NCI-H2029 (cell line): ENCODE data around the gene LPP.

ENCODE experiments used
- DNase-seq: peaks from one replicate; lab custom pipeline; 2025; lab: John Stamatoyannopoulos, UW

LPP gene

DNA sequence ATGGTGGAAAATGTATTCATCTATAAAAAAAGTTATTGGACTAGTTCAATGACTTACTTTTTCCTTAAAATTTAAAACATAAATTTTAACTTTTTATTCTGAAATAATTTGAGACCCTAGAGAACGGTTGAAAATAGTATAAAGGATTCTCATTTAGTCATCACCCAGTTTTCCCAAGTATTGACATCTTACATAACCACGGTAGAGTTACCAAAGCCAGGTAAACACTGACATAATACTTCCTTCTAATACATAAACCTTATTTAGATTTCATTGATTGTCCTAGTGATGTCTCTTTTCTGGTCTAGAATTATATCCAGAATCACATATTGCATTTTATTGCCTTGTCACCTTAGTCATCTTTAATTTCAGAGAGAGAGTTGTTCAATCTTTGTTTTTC, 319.1 kb downstream of the LPP start:
- DNase-seq: no peak

DNA sequence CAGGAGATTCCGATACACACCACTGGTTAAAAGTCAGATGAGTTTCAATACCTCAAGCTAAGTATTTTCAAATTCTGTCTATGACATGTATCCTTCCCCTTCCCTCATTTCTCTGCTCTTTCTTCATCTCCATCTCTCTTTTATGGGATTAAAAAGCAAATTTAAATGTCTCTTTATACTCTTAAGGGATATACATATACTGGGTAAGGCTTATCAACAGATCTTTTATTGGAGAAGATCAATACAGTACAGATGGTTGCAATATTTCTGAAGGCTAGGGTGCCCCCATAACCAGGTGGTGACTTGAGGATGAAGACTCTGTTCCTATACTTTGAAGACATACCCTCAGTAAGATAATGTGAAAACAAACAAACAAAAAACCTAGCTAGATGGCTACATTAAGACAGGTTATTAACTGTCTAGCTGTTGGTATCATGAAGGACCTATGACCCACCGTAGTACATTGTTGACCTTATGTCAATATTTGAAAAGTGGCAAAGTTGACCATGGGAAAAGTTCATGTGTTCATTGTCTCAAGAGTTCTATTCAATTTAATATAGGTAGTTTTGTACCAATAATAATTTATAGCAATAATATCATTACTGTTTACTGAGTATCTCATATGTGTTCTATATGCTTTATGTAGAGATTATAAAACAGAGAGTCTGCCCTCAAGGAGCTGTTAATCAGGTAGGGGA, 319.8 kb downstream of the LPP start:
- DNase-seq: no peak

DNA sequence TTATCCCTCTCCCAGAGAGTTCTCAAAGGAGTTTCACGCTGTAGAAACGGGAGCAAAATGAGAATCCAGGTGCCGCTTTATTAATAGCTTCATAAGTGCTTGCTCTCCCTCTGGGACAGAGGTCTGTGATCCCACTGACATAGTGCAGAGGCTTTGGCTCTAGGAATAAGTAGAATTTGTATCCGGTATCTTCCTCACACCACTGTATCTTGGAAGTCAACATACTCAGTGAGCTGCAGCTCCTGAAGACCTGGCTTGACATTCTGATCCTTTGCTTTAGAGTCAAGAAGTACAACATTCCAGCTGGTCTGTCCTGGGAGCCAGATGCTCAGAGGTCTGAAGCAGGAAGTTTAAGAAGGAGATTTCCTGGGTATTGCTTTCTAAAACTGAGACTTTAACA, 323.0 kb downstream of the LPP start:
- DNase-seq: no peak

DNA sequence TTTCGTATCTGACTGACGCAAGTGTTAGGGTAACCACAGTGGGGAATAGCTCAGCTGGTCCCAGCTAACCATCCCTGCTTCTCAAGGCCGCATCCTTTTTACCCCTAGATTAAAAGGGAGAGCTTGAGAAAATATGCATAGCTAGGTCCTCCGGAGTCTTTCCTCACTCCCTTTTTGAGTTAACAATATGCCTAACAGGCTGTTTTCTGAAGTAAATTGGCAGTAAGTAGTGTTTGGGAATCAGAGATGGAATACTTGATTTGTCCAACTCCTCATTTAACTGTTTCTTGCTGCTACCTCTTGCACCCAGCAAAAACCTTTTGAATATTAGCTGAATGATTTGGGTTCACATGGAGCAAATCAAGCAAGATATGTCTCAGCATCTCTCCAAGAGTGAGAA, 326.1 kb downstream of the LPP start:
- no peak for DNase-seq

DNA sequence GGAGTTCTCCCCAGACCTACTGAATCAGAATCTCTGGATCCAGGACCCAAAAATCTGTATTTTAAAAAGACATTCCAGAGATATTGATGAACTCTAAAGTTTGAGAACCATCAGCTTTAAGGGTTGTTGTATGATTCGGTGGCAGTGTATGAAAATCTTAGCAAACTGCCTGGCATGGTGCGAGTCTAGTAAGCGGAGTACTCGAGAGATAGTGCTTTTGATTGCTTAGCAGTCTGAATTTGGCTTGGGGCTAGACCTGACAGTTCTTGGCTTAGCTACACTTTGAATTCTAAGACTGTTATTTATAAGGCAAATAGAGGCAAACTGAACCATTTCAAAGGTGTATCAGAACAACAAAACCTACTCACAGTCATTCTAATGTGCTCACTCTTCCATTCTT, 329.0 kb downstream of the LPP start:
- DNase-seq: no peak

DNA sequence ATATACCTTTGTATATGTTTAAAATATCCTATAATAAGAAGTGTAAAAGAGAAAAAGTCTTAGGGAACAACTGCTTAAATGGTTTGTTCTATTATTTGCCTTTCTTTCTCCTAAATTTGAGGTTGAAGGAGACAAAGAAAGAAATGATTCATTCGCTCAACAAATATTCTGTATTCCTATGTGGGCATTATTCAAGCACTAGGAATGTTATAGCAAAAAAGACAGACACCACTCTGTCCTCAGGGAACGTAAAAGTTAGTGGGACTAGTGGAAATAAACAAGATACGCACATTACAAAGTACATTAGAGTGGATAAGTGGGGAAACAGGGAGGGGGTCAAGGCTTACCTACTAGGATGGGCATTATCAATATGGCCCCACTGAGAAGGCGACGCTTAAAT, 332.2 kb downstream of the LPP start:
- DNase-seq: no peak

DNA sequence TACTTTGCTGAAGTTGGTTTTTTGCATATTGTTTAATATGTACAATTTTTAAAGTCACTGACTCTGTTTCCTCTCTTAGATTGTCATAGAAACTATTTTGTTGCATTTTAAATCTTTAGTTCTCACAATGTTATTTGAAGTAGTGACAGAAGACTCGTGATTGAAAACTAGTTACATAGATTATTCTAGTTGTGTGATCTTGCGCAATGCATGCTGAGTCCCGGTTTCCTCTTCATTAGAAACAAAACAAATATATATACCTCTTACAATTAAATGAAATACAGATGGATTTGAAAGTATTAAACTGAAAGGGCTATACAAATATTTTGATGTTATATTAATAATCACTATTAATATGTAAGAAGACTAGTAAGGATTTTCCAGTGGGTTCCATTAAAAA, 333.0 kb downstream of the LPP start:
- DNase-seq: no peak

DNA sequence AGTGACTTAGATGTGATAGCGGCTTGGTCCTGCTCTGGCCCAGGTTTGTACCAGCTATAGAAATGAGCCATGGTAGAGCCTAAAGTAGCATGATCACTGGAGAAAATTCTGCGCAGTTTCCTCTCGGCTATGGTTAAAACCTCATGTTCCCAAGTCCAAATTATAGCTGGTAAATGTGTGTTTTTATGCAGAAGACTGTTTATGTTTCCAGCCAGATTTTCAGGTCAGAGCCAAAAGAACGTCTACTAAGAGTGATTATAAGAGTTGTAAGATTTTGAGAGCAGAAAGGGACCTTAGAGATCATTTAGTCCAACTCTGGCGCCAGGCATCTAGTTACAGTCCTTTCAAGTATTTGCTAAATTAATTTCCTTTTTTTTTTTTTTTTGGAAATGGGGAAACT, 333.7 kb downstream of the LPP start:
- no peak for DNase-seq

DNA sequence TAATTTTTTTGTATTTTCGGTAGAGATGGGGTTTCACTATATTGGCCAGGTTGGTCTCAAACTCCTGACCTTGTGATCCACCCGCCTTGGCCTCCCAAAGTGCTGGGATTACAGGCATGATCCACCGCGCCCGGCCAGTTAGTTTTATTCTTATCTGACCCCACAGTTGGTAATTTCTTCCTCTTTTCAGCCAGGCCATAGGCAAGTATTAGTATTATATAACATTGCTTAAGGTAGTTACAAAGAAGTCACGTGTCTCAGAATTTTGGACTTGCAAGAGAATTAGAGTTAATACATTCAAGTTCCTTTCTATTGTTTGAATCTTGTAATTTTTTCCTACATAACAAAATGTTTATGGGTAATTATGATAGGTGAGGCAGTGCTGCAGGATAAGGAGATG, 334.8 kb downstream of the LPP start:
- DNase-seq: no peak

DNA sequence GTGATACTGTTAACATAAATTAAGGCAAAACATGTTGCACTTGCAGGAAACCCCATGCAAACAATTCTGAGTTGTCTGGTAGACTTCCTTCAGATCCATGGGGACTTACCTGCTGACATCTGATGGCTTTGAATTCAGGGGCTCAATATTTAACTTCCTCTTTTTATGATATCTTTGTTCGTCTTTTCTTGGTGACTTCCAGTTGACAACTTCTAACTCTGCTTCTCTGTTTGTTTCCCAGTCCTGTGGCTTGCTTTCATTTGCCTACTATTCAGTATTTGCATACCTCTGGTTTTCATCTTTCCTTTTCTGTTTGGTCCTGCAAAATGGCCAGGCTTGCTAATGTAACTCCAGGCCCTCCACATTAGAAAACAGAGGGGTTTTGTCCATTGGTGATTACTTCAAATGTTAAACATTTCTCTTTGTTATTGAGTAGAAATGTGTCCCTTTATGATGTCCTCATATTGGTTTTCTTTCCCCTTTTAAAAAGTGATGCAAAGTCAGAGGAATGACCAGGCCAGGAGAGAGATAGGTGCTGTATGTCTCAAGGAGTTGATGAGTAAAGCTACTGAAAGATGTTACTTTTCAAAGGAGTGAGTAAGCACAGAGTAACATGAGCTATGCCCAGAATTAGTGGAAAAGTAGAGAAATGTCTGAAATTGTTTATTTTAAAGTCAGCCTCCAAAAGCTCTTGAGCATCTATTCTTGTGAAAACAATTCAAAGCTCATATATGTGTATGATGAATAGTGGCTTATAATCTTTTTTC, 335.9 kb downstream of the LPP start:
- DNase-seq: no peak

DNA sequence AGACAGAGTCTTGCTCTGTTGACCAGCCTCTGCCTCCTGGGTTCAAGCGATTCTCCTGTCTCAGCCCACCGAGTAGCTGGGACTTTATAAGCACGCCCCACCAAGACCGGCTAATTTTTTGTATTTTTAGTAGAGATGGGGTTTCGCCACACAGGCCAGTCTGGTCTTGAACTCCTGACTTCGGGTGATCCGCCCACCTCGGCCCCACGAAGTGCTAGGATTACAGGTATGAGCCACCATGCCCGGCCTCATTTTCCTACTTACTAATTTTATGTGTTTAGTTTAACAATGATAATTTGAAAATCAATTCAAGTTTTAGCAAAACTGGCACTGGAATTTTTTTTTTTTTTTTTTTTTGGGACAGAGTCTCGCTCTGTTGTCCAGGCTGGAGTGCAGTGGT, 336.5 kb downstream of the LPP start:
- DNase-seq: no peak

DNA sequence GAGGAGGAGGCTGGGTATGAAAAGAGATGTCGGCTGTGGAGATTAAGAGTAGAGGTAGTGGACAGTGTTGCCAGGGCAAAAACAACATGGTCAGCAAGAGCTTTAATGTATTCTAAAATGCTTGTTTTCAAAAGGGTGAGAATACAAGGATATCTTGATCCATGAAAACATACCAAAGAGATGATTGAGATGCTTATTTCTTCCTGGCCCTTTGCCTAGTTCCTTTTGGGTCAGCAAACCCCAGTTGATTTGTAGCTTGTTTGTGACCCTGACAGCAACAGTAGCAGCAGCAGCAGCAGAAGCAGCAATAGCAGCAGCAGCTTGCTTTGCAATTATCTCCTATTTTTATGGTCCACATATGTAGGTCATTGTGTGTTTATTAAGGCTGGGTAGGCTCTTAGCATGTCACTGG, 337.3 kb downstream of the LPP start:
- DNase-seq: no peak

DNA sequence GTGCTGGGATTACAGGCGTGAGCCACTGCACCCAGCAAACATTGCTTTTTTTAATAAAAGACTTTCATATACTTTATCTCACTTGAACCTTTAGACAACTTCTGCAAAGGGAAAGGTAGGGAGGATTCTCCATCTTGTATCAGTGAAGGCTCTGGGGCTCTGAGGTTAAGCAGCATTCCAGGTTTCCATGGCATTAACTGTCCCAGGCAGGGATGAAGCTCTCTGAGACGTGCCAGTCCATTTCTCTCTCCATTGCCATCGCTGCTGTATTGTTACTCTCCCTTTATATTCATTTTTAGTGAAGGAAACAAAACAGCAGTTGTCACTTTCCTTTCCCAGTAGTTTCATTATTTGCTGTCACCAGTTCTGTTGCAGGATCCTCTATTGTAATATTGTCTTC, 342.4 kb downstream of the LPP start:
- no peak for DNase-seq

DNA sequence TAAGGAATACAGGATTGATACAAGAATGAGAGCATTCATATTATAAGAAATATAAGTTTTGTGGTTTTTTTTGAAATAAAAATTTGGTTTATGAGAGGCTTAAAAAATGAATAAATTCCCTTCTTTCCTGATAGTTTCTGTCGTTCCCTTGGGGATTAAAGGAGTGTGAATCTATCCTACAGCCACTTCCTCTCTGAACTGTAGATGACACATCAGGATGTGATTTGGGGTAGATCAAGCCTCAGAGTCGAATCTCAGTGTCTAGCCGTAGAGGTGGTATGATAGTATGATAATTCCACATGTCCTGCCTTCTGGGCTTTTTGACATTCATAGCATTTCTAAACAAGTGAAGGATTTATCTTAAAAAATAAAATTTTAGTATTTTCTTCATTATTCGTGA, 343.1 kb downstream of the LPP start:
- DNase-seq: no peak

DNA sequence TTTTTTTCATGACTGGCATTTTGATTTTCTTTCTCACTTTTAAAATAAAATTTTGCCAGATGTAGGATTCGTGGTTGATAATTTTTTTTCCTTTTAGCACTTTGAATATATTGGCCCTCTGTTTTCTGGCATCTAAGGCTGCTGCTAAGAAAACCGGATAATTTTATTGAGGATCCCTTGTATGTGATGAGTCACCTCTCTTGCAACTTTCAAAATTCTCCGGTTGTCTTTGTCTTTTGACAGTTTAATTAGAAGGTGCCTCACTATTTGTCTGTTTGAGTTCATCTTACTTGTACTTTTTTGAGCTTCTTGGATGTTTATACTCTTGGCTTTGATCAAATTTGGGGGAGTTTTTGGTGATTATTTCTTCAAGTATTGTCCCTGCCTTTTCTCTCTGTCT, 349.7 kb downstream of the LPP start:
- no peak for DNase-seq

DNA sequence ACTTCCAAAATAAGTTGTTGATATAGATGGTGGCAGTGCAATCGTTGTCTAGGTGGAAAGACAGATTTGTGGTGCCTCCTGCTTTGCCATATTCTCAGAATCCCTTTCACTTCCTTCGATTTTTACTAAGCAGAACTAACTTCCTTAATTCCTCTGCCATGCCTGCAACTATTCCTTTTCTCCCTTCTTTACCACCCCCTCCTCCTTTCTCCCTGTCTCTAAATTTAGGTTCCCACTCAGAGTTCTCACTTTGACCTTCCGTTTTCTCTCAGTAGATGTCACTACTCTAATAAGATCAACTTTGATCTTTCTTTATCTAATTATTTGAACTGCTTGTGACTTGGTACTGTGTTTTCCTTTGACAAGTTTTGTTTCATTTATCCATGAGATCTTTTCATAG, 351.2 kb downstream of the LPP start:
- no peak for DNase-seq

DNA sequence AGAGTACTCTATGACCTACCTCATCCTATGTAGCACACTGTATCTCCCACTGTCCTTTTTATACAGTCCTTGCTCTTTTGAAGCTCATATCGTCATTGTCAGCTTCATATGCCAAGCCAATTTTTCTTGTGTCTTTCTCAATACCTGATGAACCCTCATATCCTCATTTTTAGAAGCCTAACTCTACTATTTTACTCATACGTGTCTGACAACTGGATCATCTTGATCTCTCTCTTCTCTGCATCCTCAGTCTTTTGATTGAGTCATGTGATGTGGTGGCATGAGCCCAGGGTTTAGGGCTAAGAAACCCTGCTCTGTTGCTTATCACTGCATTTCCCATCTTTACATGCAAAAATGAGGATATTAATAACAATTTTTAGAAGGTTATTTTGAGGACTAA, 352.0 kb downstream of the LPP start:
- DNase-seq: no peak

DNA sequence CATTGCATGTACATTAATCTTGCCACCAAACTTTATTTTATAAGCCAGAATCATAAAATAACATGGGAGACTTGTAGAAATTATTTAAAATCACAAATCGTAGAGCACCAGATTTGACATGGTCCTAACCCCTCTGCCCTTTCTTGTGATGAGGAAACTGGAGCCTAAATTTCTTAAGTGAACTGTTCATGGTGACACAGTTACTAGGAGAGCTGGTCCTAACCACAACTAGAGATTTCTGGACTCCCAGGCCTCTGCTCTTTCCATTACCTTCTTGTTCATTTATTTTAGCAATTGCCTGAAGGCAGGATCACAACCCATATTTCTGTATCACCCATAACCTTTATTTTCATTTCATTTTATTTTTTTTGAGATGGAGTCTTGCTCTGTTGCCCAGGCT, 352.5 kb downstream of the LPP start:
- no peak for DNase-seq

DNA sequence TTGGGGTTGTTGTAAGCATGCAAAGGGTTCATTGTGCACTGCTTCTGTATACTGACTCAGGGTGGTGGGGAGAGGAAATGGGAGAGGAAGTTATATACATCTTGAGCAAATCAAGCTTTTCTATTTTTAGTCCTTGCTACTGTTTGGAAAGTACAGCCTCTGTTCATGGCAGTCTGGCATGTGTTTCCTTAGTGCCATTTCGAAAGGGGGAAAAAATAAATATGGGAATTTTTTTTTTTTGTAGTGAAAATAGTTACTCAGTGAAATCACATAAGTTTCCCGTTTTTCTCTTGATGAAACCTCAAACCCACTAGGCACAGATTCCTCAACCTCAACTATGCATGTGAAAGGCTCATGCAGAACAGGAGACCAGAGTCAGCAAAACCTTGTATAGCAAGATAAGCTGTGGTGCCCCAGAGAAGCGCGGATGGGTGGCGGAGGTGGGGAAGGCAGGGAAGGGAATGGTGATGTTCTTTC, 353.3 kb downstream of the LPP start:
- DNase-seq: no peak

DNA sequence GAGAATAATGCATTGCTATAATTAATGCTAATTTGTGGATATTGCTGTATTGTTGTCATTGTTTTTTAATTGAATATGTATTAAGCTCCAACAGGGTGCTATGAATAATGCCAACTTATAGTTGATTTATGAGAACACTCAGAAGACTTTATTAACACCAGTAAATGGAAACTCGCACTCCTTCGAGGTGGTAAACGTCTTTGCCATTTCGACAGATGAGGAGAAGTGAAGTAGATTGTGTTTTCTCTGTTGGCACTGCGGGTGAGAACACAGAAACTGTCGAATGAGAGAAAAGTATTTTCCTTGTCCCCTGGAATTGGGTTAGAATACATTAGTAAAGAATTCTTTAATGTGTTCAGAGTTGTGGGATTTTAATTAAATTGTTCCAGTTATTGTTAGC, 354.5 kb downstream of the LPP start:
- no peak for DNase-seq

DNA sequence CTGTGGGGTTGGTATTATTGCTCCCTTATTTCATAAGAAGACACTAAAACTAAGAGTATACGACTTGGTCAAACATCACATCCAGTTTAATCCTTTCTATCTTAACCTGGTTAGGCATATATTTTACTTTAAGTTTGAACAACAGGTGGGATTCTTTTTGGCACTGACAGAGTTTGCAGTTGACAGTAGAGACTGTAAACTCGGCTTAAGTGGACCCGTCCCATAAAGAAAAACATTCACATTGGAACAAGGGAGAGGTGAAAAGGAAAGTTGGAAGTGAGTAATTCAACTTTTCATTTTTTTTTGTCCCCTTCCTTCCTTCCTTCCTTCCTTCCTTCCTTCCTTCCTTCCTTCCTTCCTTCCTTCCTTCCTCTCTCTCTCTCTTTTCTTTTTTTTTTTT, 355.4 kb downstream of the LPP start:
- no peak for DNase-seq

DNA sequence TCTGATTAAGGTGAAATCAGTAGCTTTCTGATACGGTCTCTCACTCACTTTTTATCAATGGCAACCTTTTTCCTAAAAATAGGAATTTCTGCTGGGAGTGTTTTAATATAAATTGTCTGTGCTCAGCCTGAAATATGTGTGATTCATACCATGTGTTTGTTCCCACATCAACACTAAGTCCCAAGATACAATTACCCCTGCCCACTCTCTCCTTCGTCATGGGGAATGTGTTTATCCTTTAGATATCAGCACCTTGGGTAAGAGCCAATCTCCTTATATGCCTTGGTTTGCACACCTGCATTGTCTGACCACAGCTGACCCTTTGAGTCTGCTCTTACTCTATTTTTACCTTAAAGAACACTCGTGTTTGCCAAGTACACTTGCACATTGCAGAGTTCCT, 356.4 kb downstream of the LPP start:
- peak; percentile 67 for DNase-seq

DNA sequence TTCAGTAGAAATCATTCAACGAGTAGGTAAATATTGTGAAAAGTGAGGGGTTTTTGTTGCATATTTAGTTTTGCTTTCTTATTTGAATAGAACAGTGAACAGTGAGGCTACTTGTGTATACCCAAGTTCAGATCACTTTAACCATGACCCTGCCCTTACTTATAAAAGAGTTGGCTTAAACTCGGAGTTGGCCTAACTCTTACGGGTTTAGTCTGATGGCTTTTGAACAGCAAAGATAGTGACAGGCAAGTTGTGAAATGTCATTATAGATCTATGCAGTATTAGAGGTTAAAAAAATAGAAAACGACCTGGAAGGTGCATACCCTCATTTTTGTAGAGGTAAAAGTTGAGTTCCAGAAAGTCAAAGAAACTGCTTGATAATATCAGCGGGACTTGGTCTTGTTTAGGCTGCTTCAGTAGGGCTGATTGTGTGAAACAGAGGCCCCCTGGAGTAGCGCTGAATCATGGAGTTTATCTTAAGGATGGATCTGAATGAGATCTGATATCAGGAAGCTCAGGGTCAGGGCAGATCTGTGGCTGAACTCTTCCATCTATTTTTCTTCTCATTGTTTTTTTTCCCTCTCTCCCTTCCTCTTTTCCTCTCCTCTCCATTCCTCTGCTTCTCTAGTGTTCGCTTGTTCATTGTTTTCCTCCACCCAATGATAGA, 359.8 kb downstream of the LPP start:
- no peak for DNase-seq
